Type B pancreatic cell (in vitro differentiated cells): ENCODE data around the gene CYP27A1. TPM values are rescaled to one million over a fixed set of nuclear protein-coding genes. Genes with fewer than 3 reads are reported as not detected.

Source experiments
- DNase-seq: peaks from one replicate; pipeline ENCODE4 v3.0.0; 2021; ENCODE audit warnings: mixed read lengths; ENCODE audit not compliant: unreplicated experiment; ENCODE audit errors: extremely low spot score
- H3K27ac Mint-ChIP-seq: 2 replicates; pipeline ENCODE4 v1.8.0; 2021; ENCODE audit warnings: mild to moderate bottlenecking, mixed read lengths
- H3K27me3 Mint-ChIP-seq: 2 replicates; pipeline ENCODE4 v1.8.0; 2021; ENCODE audit warnings: mixed read lengths
- H3K36me3 Mint-ChIP-seq: 2 replicates; pipeline ENCODE4 v1.8.0; 2021; ENCODE audit warnings: mixed read lengths
- H3K4me1 Mint-ChIP-seq: one replicate; pipeline ENCODE4 v1.8.0; 2021; ENCODE audit warnings: mixed read lengths; ENCODE audit not compliant: unreplicated experiment
- H3K4me3 Mint-ChIP-seq: 2 replicates; pipeline ENCODE4 v1.8.0; 2021; ENCODE audit warnings: mild to moderate bottlenecking, mixed read lengths
- H3K9me3 Mint-ChIP-seq: 2 replicates; pipeline ENCODE4 v1.8.0; 2021; ENCODE audit warnings: mixed read lengths
- CTCF ChIP-seq: fragments of 200-600 bp; sonication (generic); conservative IDR thresholded peaks from 2 replicates; pipeline ENCODE4 v1.5.0; 2021; ENCODE audit warnings: antibody characterized with exemption, mild to moderate bottlenecking
- total RNA-seq: library from RNA; stranded (reverse); gene quantifications from 2 replicates; pipeline ENCODE4 v1.2.1, GENCODE V29; 2021; ENCODE audit warnings: low replicate concordance

CYP27A1 gene
- total RNA-seq, 1 donor from 2014 or later, result 6.9 TPM

- Mint-ChIP-seq H3K27ac (no peak overlapping the region), H3K36me3 (no peaks in the 10 kb centered on the region), H3K4me1 (peaks cover 11% of the 10 kb centered on the region), H3K9me3 (no peaks in the 10 kb centered on the region), H3K27me3 (peaks cover 4% of the 10 kb centered on the region), H3K4me3 (no peak overlapping the region)
- TF ChIP-seq CTCF, result no peak
- no peak for DNase-seq
Observed at GRCh38 chr2:218798767-218799504, 17.0 kb downstream of the CYP27A1 start.

GRCh38 chr2:218799990-218800389 is 18.0 kb downstream of the CYP27A1 start:
- no peak for DNase-seq
- H3K9me3 Mint-ChIP-seq, result peaks cover 4% of the 10 kb centered on the region
- H3K4me1 Mint-ChIP-seq, result peaks cover 11% of the 10 kb centered on the region
- no peaks in the 10 kb centered on the region for H3K36me3 Mint-ChIP-seq
- H3K4me3 Mint-ChIP-seq, result no peak overlapping the region
- H3K27me3 Mint-ChIP-seq, result peaks cover 4% of the 10 kb centered on the region
- TF ChIP-seq CTCF, result no peak
- no peak overlapping the region for H3K27ac Mint-ChIP-seq

GRCh38 chr2:218802386-218802994 is 20.5 kb downstream of the CYP27A1 start:
- no peak for DNase-seq
- Mint-ChIP-seq H3K4me3 (no peak overlapping the region), H3K27me3 (peaks cover 4% of the 10 kb centered on the region), H3K9me3 (peaks cover 8% of the 10 kb centered on the region), H3K36me3 (no peaks in the 10 kb centered on the region), H3K27ac (no peak overlapping the region), H3K4me1 (peaks cover 28% of the 10 kb centered on the region)
- no peak for TF ChIP-seq CTCF

GRCh38 chr2:218804817-218805216 is 22.9 kb downstream of the CYP27A1 start:
- H3K27me3 Mint-ChIP-seq, result peaks cover 2% of the 10 kb centered on the region
- H3K27ac Mint-ChIP-seq, result no peak overlapping the region
- no peaks in the 10 kb centered on the region for H3K36me3 Mint-ChIP-seq
- H3K9me3 Mint-ChIP-seq, result peaks cover 8% of the 10 kb centered on the region
- no peak for TF ChIP-seq CTCF
- DNase-seq, result no peak
- H3K4me1 Mint-ChIP-seq, result peaks cover 19% of the 10 kb centered on the region
- no peak overlapping the region for H3K4me3 Mint-ChIP-seq

GRCh38 chr2:218805627-218806026 is 23.7 kb downstream of the CYP27A1 start:
- Mint-ChIP-seq H3K4me1 (peaks cover 16% of the 10 kb centered on the region), H3K27me3 (no peaks in the 10 kb centered on the region), H3K27ac (peak overlapping the region; percentile 70), H3K36me3 (no peaks in the 10 kb centered on the region), H3K9me3 (peaks cover 8% of the 10 kb centered on the region), H3K4me3 (peak overlapping the region; percentile 48)
- no peak for TF ChIP-seq CTCF
- DNase-seq, result no peak
